ENCODE results near the gene YWHAE.
"Not testable (repeated sequence)": the region's sequence is repeated elsewhere in the genome, so short reads cannot be mapped to it uniquely, and the experiment has no call there.

Gene YWHAE

GRCh38 chr17:1412185-1413110 lies 12.4 kb upstream of the YWHAE start:
- DNase-seq, result no peak

- no peak for DNase-seq
Observed at GRCh38 chr17:1402262-1402586, 2.2 kb upstream of the YWHAE start.

GRCh38 chr17:1398931-1399678 lies 917 bp downstream of the YWHAE start:
- peak; percentile 34 for DNase-seq

- DNase-seq, result no peak
Observed at GRCh38 chr17:1398028-1398427, 2.0 kb downstream of the YWHAE start.

- not testable (repeated sequence) for DNase-seq
Observed at GRCh38 chr17:1395876-1396665, 4.0 kb downstream of the YWHAE start.

- DNase-seq, result no peak
Observed at GRCh38 chr17:1391577-1391976, 8.4 kb downstream of the YWHAE start.

- DNase-seq, result no peak
Observed at GRCh38 chr17:1390432-1391367, 9.3 kb downstream of the YWHAE start.

GRCh38 chr17:1387490-1388227 lies 12.4 kb downstream of the YWHAE start:
- DNase-seq, result not testable (repeated sequence)

GRCh38 chr17:1386675-1387190 lies 13.3 kb downstream of the YWHAE start:
- not testable (repeated sequence) for DNase-seq

- no peak for DNase-seq
Observed at GRCh38 chr17:1386265-1386664, 13.8 kb downstream of the YWHAE start.

- no peak for DNase-seq
Observed at GRCh38 chr17:1385861-1386260, 14.2 kb downstream of the YWHAE start.

GRCh38 chr17:1384905-1385435 lies 15.1 kb downstream of the YWHAE start:
- DNase-seq, result no peak

GRCh38 chr17:1379930-1380313 lies 20.1 kb downstream of the YWHAE start:
- DNase-seq, result no peak

GRCh38 chr17:1379208-1379929 lies 20.7 kb downstream of the YWHAE start:
- DNase-seq, result no peak

- DNase-seq, result not testable (repeated sequence)
Observed at GRCh38 chr17:1378476-1378860, 21.6 kb downstream of the YWHAE start.

GRCh38 chr17:1377334-1377733 lies 22.7 kb downstream of the YWHAE start:
- no peak for DNase-seq

- DNase-seq, result no peak
Observed at GRCh38 chr17:1376061-1376460, 24.0 kb downstream of the YWHAE start.

GRCh38 chr17:1375615-1376014 lies 24.4 kb downstream of the YWHAE start:
- DNase-seq, result no peak

- DNase-seq, result no peak
Observed at GRCh38 chr17:1374431-1375177, 25.4 kb downstream of the YWHAE start.
